Measurements from ENCODE around the gene COL4A2.

Gene COL4A2

GRCh38 chr13:110503979-110504499 is 197.0 kb downstream of the COL4A2 start:
- no peak for DNase-seq

GRCh38 chr13:110505594-110505993 is 198.5 kb downstream of the COL4A2 start:
- no peak for DNase-seq

- no peak for DNase-seq
Observed at GRCh38 chr13:110506396-110506795, 199.3 kb downstream of the COL4A2 start.

GRCh38 chr13:110506859-110507566 is 199.9 kb downstream of the COL4A2 start:
- no peak for DNase-seq

GRCh38 chr13:110507678-110508381 is 200.7 kb downstream of the COL4A2 start:
- no peak for DNase-seq

- no peak for DNase-seq
Observed at GRCh38 chr13:110509478-110509926, 202.4 kb downstream of the COL4A2 start.

GRCh38 chr13:110509971-110510786 is 203.1 kb downstream of the COL4A2 start:
- DNase-seq, result no peak

- DNase-seq, result no peak
Observed at GRCh38 chr13:110511509-110512181, 204.6 kb downstream of the COL4A2 start.

GRCh38 chr13:110512198-110512740 is 205.2 kb downstream of the COL4A2 start:
- no peak for DNase-seq

GRCh38 chr13:110516500-110516899 is 209.4 kb downstream of the COL4A2 start:
- no peak for DNase-seq

- no peak for DNase-seq
Observed at GRCh38 chr13:110517505-110518225, 210.6 kb downstream of the COL4A2 start.

GRCh38 chr13:110518226-110518525 is 211.1 kb downstream of the COL4A2 start:
- no peak for DNase-seq

- DNase-seq, result no peak
Observed at GRCh38 chr13:110518571-110518970, 211.5 kb downstream of the COL4A2 start.

- no peak for DNase-seq
Observed at GRCh38 chr13:110519046-110519445, 212.0 kb downstream of the COL4A2 start.

- no peak for DNase-seq
Observed at GRCh38 chr13:110519506-110519905, 212.4 kb downstream of the COL4A2 start.

GRCh38 chr13:110520431-110521295 is 213.6 kb downstream of the COL4A2 start:
- DNase-seq, result no peak

GRCh38 chr13:110521296-110521680 is 214.2 kb downstream of the COL4A2 start:
- no peak for DNase-seq

- DNase-seq, result no peak
Observed at GRCh38 chr13:110521946-110522345, 214.9 kb downstream of the COL4A2 start.

GRCh38 chr13:110522721-110523120 is 215.6 kb downstream of the COL4A2 start:
- DNase-seq, result no peak

- no peak for DNase-seq
Observed at GRCh38 chr13:110523180-110523579, 216.1 kb downstream of the COL4A2 start.

Measured in activated CD4-positive, CD25-positive, alpha-beta regulatory T cell (primary cell).